K562 (cell line): ENCODE results near the gene MTHFR. TPM values are rescaled to one million over a fixed set of nuclear protein-coding genes. Genes with fewer than 3 reads are reported as not detected.

Experiments used
- ATAC-seq: fragments of 200-7000 bp; cut with Tn5 transposase; 3 replicates; pipeline ENCODE4 v1.9.1; 2020; ENCODE audit warnings: moderate library complexity
- BruUV-seq: library from RNA; stranded (reverse); fragments of 400-500 nt; replicated peaks from 2 replicates; lab custom pipeline; 2021; lab: Mats Ljungman, UMichigan
- CTCF ChIA-PET: fragments of 300-600 bp; formaldehyde crosslinking; extraction: SDS; loops from one replicate; lab custom pipeline; 2021; ENCODE audit warnings: low intra/inter-chr PET ratio; lab: Yijun Ruan, JAX
- POLR2A ChIA-PET: fragments of 300-600, 350-650 bp; sonication (Branson Sonifier 250); formaldehyde crosslinking; extraction: SDS; loops from one replicate; lab custom pipeline; 2021; ENCODE audit warnings: antibody characterized with exemption, inconsistent platforms; lab: Yijun Ruan, JAX
- DNase-seq, 4 experiments: peaks; one replicate each; pipeline versions ENCODE4 v3.0.0 to v3.0.0-alpha.2; 2011 to 2018; ENCODE audit warnings: low spot score in 3 of 4, mixed read lengths in 3 of 4; ENCODE audit errors: extremely low read depth in 1 of 4
- FAIRE-seq: peaks from 2 replicates; lab custom pipeline; 2011; peaks lifted over from hg19 to GRCh38; lab: Jason Lieb, UNC
- H2AFZ ChIP-seq: 2 replicates; pipeline ENCODE4 v1.6.0; 2011; ENCODE audit warnings: low read depth, low read length, control low read depth, inconsistent platforms
- H3K27ac ChIP-seq: fragments of 200-600 bp; 3 replicates; pipeline ENCODE4 v1.8.0; 2011; ENCODE audit warnings: low read depth, mild to moderate bottlenecking, control low read depth, inconsistent platforms, low read length, moderate library complexity, mixed read lengths; ENCODE audit errors: extremely low read depth
- H3K27me3 ChIP-seq, 2 experiments: fragments of 300-600 bp in 1 of 2; 2 replicates in 1 of 2; 3 replicates in 1 of 2; pipeline versions ENCODE4 v1.6.0 to v1.8.0; 2011; ENCODE audit warnings: inconsistent platforms in 2 of 2, low read length in 2 of 2, mild to moderate bottlenecking in 1 of 2, mixed read lengths in 1 of 2, moderate library complexity in 1 of 2; ENCODE audit not compliant: control insufficient read depth in 2 of 2, insufficient read depth in 2 of 2
- H3K36me3 ChIP-seq: fragments of 300-600 bp; 3 replicates; pipeline ENCODE4 v1.8.0; 2011; ENCODE audit warnings: mild to moderate bottlenecking, low read length, inconsistent platforms; ENCODE audit not compliant: control insufficient read depth, insufficient read depth
- H3K4me1 ChIP-seq, 2 experiments: fragments of 200-600 bp in 1 of 2; replicated peaks in 1 of 2; 2 replicates in 1 of 2; 3 replicates in 1 of 2; pipeline versions ENCODE4 v1.5.1 to v1.8.0; 2011; ENCODE audit warnings: inconsistent platforms in 2 of 2, low read length in 2 of 2, mild to moderate bottlenecking in 1 of 2, mixed read lengths in 1 of 2, moderate library complexity in 1 of 2; ENCODE audit not compliant: control insufficient read depth in 2 of 2, insufficient read depth in 2 of 2
- H3K4me2 ChIP-seq: 2 replicates; pipeline ENCODE4 v1.6.1; 2011; ENCODE audit warnings: low read length, control low read depth, inconsistent platforms, mixed read lengths; ENCODE audit not compliant: insufficient read depth
- H3K4me3 ChIP-seq: fragments of 200-600 bp; sonication (generic), shearing (Covaris generic); 2 replicates; pipeline ENCODE4 v1.5.1; 2016; ENCODE audit warnings: control low read depth, inconsistent platforms
- H3K79me2 ChIP-seq: fragments of 200-600 bp; 3 replicates; pipeline ENCODE4 v1.8.0; 2011; ENCODE audit warnings: low read length, inconsistent platforms; ENCODE audit not compliant: control insufficient read depth, insufficient read depth
- H3K9ac ChIP-seq, 2 experiments: 2 replicates each; pipeline versions ENCODE4 v1.6.0 to v1.6.1; 2011; ENCODE audit warnings: low read depth in 2 of 2, low read length in 2 of 2, control low read depth in 1 of 2, inconsistent platforms in 1 of 2, mild to moderate bottlenecking in 1 of 2, mixed read lengths in 1 of 2; ENCODE audit not compliant: insufficient read depth in 1 of 2
- H3K9me1 ChIP-seq: one replicate; pipeline ENCODE4 v1.6.0; 2011; ENCODE audit warnings: inconsistent platforms, mild to moderate bottlenecking, low read length, moderate library complexity; ENCODE audit not compliant: control insufficient read depth, insufficient read depth
- H3K9me3 ChIP-seq: replicated peaks from 2 replicates; pipeline ENCODE4 v1.5.1; 2011; ENCODE audit warnings: low read depth, low read length, inconsistent platforms; ENCODE audit not compliant: control insufficient read depth, insufficient read depth
- H4K20me1 ChIP-seq: replicated peaks from 2 replicates; pipeline ENCODE4 v1.6.1; 2011; ENCODE audit warnings: low read length, inconsistent platforms, mixed read lengths; ENCODE audit not compliant: control insufficient read depth, insufficient read depth
- FOXP1 ChIP-seq: sonication (generic); formaldehyde crosslinking; IDR thresholded peaks from 2 replicates; pipeline ENCODE4 v1.8.0; 2022; ENCODE audit warnings: mild to moderate bottlenecking, missing genetic modification reagents
- KDM5B ChIP-seq: fragments of 200-600 bp; sonication (generic); IDR thresholded peaks from 2 replicates; pipeline ENCODE4 v1.6.1; 2012; ENCODE audit warnings: low read depth, mild to moderate bottlenecking, moderate library complexity, low read length, control low read depth, inconsistent platforms; ENCODE audit not compliant: insufficient replicate concordance
- RBM39 ChIP-seq: fragments of 200-400 bp; formaldehyde crosslinking; optimal IDR thresholded peaks from 2 replicates; pipeline ENCODE3; 2018; ENCODE audit warnings: low read depth, low read length
- RCOR1 ChIP-seq, 2 experiments: IDR thresholded peaks; 2 replicates each; pipeline ENCODE4 v1.6.1; 2012; ENCODE audit warnings: low read depth in 2 of 2, low read length in 2 of 2, borderline replicate concordance in 1 of 2, improper control_type of control experiment in 1 of 2
- TEAD1 ChIP-seq, 2 experiments: fragments of 450-650 bp in 1 of 2; sonication (generic) in 1 of 2; formaldehyde crosslinking; IDR thresholded peaks; 2 replicates each; pipeline versions ENCODE4 v1.4.0 to v1.8.0; 2020 to 2022; ENCODE audit warnings: mild to moderate bottlenecking in 2 of 2, missing genetic modification reagents in 1 of 2
- TGIF2 ChIP-seq: sonication (generic); formaldehyde crosslinking; IDR thresholded peaks from 2 replicates; pipeline ENCODE4 v1.8.1; 2022; ENCODE audit warnings: mild to moderate bottlenecking, missing genetic modification reagents, moderate library complexity
- TSHZ1 ChIP-seq: fragments of 250-450 bp; sonication (Bioruptor Pico); IDR thresholded peaks from 2 replicates; pipeline ENCODE4 v1.4.0; 2020; ENCODE audit warnings: mild to moderate bottlenecking, moderate library complexity
- UBTF ChIP-seq, 2 experiments: IDR thresholded peaks; 2 replicates each; pipeline ENCODE4 v1.6.1; 2012; ENCODE audit warnings: improper control_type of control experiment in 2 of 2, low read depth in 2 of 2, low read length in 2 of 2, borderline replicate concordance in 1 of 2
- ZNF232 ChIP-seq: sonication (generic); formaldehyde crosslinking; IDR thresholded peaks from 2 replicates; pipeline ENCODE4 v1.8.0; 2022; ENCODE audit warnings: mild to moderate bottlenecking, missing genetic modification reagents
- ZNF592 ChIP-seq: fragments of 450-650 bp; IDR thresholded peaks from 2 replicates; pipeline ENCODE4 v1.6.1; 2017; ENCODE audit warnings: antibody characterized with exemption, mild to moderate bottlenecking
- WGBS: fragments of 100-300 bp; shearing (Covaris generic); methylation state at CpG from one replicate; pipeline ENCODE4 v1.1.6; 2016; ENCODE audit warnings: low coverage, mixed read lengths; ENCODE audit not compliant: insufficient coverage; ENCODE audit errors: missing lambda C conversion rate; 5-methylcytosine and 5-hydroxymethylcytosine counted together
- in situ Hi-C: fragments of 300-500 bp; cut with MboI; formaldehyde crosslinking; loops from 4 replicates; pipeline ENCODE4 v1.15.0; 2018; ENCODE audit warnings: inconsistent platforms, mixed read lengths
- intact Hi-C: fragments of 100-400 bp; cut with micrococcal nuclease; formaldehyde crosslinking; loops from 2 replicates; pipeline ENCODE4 v1.14.2; 2022
- polyA plus RNA-seq, 8 experiments: library from polyadenylated mRNA; depleted of rRNA in 4 of 8; stranded (reverse) in 5 of 8; unstranded in 3 of 8; fragments of >200 nt; fragmentation: Nextera tagmentation in 2 of 8; fragmentation: Illumina TruSeq in 1 of 8; extraction: Ambion mirVana in 2 of 8; extraction: Trizol in 1 of 8; gene quantifications; 2 replicates each; pipeline versions ENCODE4 v1.2.1 to v1.2.3, GENCODE V29; 2011 to 2014; ENCODE audit warnings: inconsistent platforms in 1 of 8, missing spikeins in 1 of 8
- total RNA-seq, 7 experiments: library from RNA; depleted of rRNA in 6 of 7; stranded (reverse); fragments of >200 nt in 6 of 7; fragmentation: Illumina TruSeq in 2 of 7; extraction: Trizol in 2 of 7; gene quantifications; 2 replicates each; pipeline versions ENCODE4 v1.2.1 to v1.2.3, GENCODE V29; 2011 to 2021; ENCODE audit warnings: low replicate concordance in 1 of 7

The MTHFR gene
- total and polyA plus RNA-seq, 9 of the 15 experiments (the other 6 are each of a cell fraction or from before 2014, with no cell fraction given) = 5.0 to 104 (median 62.6) TPM

- Histone ChIP-seq H3K9ac (no peak overlapping the region), H3K4me1 (peaks cover 33 to 41% of the 10 kb centered on the region in 2 experiments), H3K9me3 (no peaks in the 10 kb centered on the region), H3K4me3 (no peak overlapping the region), H3K79me2 (no peaks in the 10 kb centered on the region), H3K27me3 (no peaks in the 10 kb centered on the region), H4K20me1 (peaks cover 5% of the 10 kb centered on the region), H2AFZ (no peak overlapping the region), H3K4me2 (no peak overlapping the region), H3K27ac (no peak overlapping the region), H3K9me1 (no peaks in the 10 kb centered on the region), H3K36me3 (peaks cover 52% of the 10 kb centered on the region)
- in situ Hi-C loops = no loop called here
- ChIA-PET CTCF (no interaction called here), POLR2A (interaction anchor here (0.6 to 14.0 kb wide), 4 partner anchors 18 to 185 kb away, joined by 3 to 304 read pairs (median 4); no protein-coding TSS in a partner anchor)
- DNase-seq = peak; percentile 58 to 73 (median 68)
- FAIRE-seq = peak; percentile 52
- no peak for ATAC-seq
- 20% methylated on average over 5 of the region's 5 CpGs for WGBS
- intact Hi-C loops = no loop called here
- BruUV-seq = no TSS peak
- TF ChIP-seq FOXP1 (CRISPR knock-in tag) (peak; percentile 72; the same call in 1 of the 2 replicates), ZNF592 (no peak), UBTF (IDR thresholded peaks at IDR 0.05; ENCODE audit: borderline replicate concordance in 1 of 2, low read depth in 2 of 2, low read length in 2 of 2) (no peak), KDM5B (no peak), RBM39 (no peak), ZNF232 (CRISPR knock-in tag) (peak; percentile 68; the same call in 1 of the 2 replicates), TEAD1 (CRISPR knock-in tag; IDR thresholded peaks at IDR 0.05) (0 out of 4 replicates have a peak, but pooled peaks of 1 of the 2 experiments have one; percentile 25), TGIF2 (CRISPR knock-in tag) (no peak), RCOR1 (IDR thresholded peaks at IDR 0.05; ENCODE audit: borderline replicate concordance in 1 of 2, low read depth in 2 of 2, low read length in 2 of 2) (peak in 1 of 2 experiments; percentile 3; a peak in 1 of 4 replicates), TSHZ1 (CRISPR knock-in tag) (no peak)
Measured at GRCh38 chr1:11845641-11846335, 40.0 kb upstream of the MTHFR start.
